HEK293 (cell line): ENCODE results near the gene TTYH2.

ENCODE experiments used
- KLF10 ChIP-seq: fragments of 450-650 bp; IDR thresholded peaks from 2 replicates; pipeline ENCODE4 v1.5.1; 2018; ENCODE audit warnings: missing biosample characterization, mild to moderate bottlenecking, missing genetic modification characterization
- ZNF114 ChIP-seq: fragments of 450-650 bp; formaldehyde crosslinking; IDR thresholded peaks from 2 replicates; pipeline ENCODE4 v1.5.0; 2017; ENCODE audit warnings: missing biosample characterization, missing genetic modification characterization

DNA sequence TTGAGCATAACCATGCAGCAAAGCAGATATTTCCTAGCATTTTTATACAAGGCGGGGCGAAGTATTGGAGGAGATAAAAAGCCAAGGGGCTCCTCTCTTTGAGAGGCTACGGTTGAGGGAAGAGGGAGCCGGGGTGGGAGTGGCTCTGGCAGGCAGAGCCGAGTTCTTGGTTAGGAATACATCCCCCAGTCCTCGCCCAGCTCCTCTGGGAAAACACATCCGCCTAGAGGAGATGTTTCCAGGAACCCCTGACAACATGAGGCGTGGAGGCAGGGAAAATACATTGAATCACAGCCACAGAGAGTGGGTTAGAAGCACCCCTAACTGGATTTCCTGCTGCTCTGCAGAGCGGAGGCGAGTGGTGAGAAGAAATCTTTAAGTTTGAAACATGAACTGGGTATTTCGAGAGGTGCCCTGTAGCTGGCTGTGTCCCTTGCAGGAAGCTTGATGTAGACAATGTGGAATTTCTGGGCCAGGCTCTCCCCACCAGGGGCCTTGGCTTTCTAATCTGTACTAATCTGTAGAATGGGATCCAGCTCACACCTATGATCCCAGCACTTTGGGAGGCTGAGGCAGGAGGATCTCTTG lies 27.3 kb downstream of the TTYH2 start:
- TF ChIP-seq KLF10 (no peak), ZNF114 (tag by site-specific recombination) (no peak)
